Spinal cord (tissue), 10 donors: ENCODE results near the gene GREB1L. TPM values are rescaled to one million over a fixed set of nuclear protein-coding genes. Genes with fewer than 3 reads are reported as not detected.

ENCODE experiments used
- DNase-seq, 6 donors: peaks; one replicate each; pipeline versions ENCODE4 v3.0.0 to v3.0.0-alpha.2; 2013 to 2015; ENCODE audit warnings: low spot score in 6 of 6, low read depth in 4 of 6
- H3K27ac ChIP-seq: one replicate; pipeline ENCODE4 v1.5.1; 2013; ENCODE audit warnings: low read depth, low read length, control low read depth
- H3K27me3 ChIP-seq: one replicate; pipeline ENCODE4 v1.6.1; 2013; ENCODE audit warnings: low read length; ENCODE audit not compliant: control insufficient read depth, insufficient read depth
- H3K36me3 ChIP-seq: one replicate; pipeline ENCODE4 v1.6.1; 2013; ENCODE audit warnings: low read length; ENCODE audit not compliant: control insufficient read depth, insufficient read depth
- H3K4me1 ChIP-seq: one replicate; pipeline ENCODE4 v1.6.1; 2013; ENCODE audit warnings: low read length; ENCODE audit not compliant: control insufficient read depth, insufficient read depth
- H3K4me3 ChIP-seq: one replicate; pipeline ENCODE4 v1.5.1; 2013; ENCODE audit warnings: low read depth, low read length, control low read depth
- H3K9me3 ChIP-seq: one replicate; pipeline ENCODE4 v1.6.1; 2013; ENCODE audit warnings: low read length; ENCODE audit not compliant: control insufficient read depth, insufficient read depth
- WGBS: methylation state at CpG from one replicate; pipeline ENCODE4 v1.1.5; 2013; ENCODE audit warnings: missing lambda C conversion rate; ENCODE audit not compliant: insufficient coverage; 5-methylcytosine and 5-hydroxymethylcytosine counted together
- polyA plus RNA-seq, 2 donors: library from polyadenylated mRNA; unstranded; fragments of 120-200 nt; gene quantifications; one replicate each; pipeline ENCODE4 v1.2.1, GENCODE V29; 2013; ENCODE audit not compliant: insufficient read length in 2 of 2
- total RNA-seq, 2 donors: library from RNA; depleted of rRNA in 1 of 2; stranded (reverse); fragments of 120-200 nt in 1 of 2; fragments of >200 nt in 1 of 2; gene quantifications; one replicate each; pipeline versions ENCODE4 v1.2.3 to v1.2.4, GENCODE V29; 2013 to 2014
- donor health status: healthy.

The GREB1L gene
- total and polyA plus RNA-seq, 4 donors: 4.6 to 13.8 (median 6.5) TPM

DNA sequence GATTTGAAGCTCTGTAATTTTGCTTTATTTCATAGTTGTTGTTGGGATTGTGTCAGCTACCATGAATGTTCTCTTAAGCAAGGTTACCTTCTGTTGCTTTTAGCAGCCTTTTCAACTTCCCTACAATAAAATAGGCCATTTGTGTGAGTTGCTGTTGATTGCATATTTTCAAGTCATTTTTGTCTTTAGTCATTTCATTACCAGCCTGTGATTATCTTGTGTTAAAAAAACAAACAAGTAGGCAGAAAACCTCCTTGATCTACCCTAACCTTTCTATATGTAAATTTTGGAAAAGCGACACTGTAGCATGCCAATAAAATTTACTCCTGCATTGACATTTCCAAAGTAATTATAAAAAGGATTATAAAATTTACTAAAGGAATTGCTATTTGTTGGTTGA is 19.3 kb downstream of the GREB1L start:
- H3K4me3 ChIP-seq: no peak overlapping the region
- H3K27me3 ChIP-seq: no peaks in the 10 kb centered on the region
- H3K9me3 ChIP-seq: no peaks in the 10 kb centered on the region
- H3K36me3 ChIP-seq: no peaks in the 10 kb centered on the region
- DNase-seq: no peak
- H3K4me1 ChIP-seq: no peaks in the 10 kb centered on the region
- H3K27ac ChIP-seq: no peak overlapping the region
- WGBS: no CpG with 5 or more reads among the region's 1 CpG

DNA sequence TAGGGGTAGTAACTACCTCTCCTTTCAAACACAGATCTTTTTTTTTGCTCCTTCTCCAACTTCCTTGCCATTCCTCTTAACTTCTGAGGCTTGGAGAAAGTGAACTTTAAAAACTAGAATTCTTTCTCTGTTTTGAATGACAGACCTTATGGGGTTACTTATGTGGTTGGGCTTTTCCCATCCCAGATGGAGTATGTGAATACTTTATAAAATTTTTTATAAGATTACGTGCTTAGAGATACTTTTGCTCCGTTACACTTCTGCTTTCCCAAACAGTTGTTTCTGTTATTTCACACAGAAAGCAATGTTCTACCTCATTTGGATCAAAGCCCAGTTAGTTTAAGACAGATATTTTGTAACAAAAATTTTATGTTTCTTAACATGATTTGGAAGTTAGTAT is 20.2 kb downstream of the GREB1L start:
- no peak for DNase-seq
- Histone ChIP-seq H3K36me3 (no peaks in the 10 kb centered on the region), H3K4me1 (no peaks in the 10 kb centered on the region), H3K27ac (no peak overlapping the region), H3K9me3 (no peaks in the 10 kb centered on the region), H3K4me3 (no peak overlapping the region), H3K27me3 (no peaks in the 10 kb centered on the region)
- no CpG with 5 or more reads among the region's 2 CpGs for WGBS

DNA sequence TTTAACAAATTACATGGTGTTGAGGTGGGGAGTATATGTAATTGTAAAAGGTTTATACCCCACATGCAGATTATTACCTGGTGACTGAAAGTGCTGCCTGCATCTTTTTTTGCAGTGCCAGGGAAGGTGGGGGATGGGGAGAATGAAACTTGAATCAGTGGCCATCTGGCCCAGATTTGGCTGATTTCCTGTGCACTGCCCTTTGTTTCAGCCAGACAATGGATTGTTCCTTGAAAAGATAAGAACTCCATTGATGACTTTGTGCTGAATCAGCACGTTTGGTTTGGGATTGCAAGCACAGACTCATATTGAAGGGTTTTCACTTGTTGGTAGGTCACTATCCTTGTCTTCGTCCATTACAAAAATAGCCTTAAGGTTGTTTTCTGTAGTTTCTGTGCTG is 20.9 kb downstream of the GREB1L start:
- H3K4me1 ChIP-seq: no peaks in the 10 kb centered on the region
- H3K36me3 ChIP-seq: no peaks in the 10 kb centered on the region
- H3K4me3 ChIP-seq: no peak overlapping the region
- H3K9me3 ChIP-seq: no peaks in the 10 kb centered on the region
- no peaks in the 10 kb centered on the region for H3K27me3 ChIP-seq
- no peak for DNase-seq
- H3K27ac ChIP-seq: no peak overlapping the region
- WGBS: 17% methylated on average over 1 of the region's 2 CpGs

DNA sequence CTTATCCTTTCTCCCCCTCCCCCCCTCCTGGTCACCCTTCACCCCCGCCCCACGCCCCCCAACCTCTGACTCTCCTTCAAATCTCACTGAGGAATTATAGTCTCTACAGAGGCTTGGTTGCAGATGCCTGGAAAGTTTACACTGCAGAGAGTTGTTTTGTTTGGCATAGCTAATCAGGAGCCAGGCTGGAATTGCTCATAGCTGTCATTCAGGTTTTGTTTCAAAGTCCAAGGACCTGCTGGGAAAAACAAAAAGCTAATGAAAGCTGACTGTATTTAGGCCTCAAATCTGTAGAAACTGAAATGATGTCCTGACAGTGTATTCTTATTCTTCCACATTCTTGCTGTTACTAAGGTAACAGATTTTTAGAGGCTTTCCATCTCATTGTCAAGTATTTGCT is 22.6 kb downstream of the GREB1L start:
- Histone ChIP-seq H3K36me3 (no peaks in the 10 kb centered on the region), H3K27ac (no peak overlapping the region), H3K4me3 (no peak overlapping the region), H3K9me3 (no peaks in the 10 kb centered on the region), H3K27me3 (no peaks in the 10 kb centered on the region), H3K4me1 (no peaks in the 10 kb centered on the region)
- WGBS: no CpG with 5 or more reads among the region's 2 CpGs
- DNase-seq: peak in 3 of 6 donors; percentile 35 to 78 (median 72)

DNA sequence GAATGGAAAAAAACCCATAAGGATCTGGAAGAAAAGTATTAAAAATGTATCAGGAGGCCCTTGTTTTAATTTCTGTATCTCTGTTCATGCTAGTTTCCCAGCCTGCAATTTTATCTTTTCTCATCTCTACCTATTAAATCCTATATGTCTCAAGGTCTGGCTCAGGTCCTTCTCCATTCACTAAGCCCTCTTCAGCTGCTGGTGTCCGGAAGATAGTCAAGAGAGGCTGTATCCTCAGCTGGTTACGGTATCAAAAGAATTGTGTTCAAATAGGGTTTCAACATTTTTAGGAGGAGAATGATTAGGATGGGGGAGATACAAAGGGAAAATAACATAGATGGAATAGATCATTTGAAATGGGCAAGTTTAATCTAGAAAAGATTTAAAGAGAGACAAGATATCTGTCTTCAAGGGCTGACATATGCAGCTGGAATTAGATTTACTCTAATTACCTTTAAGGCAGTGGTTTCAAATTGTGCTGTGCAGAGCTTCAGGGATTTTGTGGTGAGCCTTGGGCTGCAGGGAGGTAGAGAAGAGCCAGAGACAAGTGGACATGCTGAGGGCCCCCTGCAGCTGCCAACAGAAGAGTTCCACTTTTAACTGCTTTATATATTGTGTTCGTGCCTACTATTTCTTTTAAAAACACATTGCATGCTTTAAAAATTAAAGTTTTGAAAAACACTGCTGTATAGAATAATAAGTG is 24.1 kb downstream of the GREB1L start:
- peak in 1 of 6 donors; percentile 14 for DNase-seq
- Histone ChIP-seq H3K27ac (no peak overlapping the region), H3K9me3 (no peaks in the 10 kb centered on the region), H3K36me3 (no peaks in the 10 kb centered on the region), H3K4me3 (no peak overlapping the region), H3K4me1 (no peaks in the 10 kb centered on the region), H3K27me3 (no peaks in the 10 kb centered on the region)
- 100% methylated on average over 1 of the region's 3 CpGs for WGBS

DNA sequence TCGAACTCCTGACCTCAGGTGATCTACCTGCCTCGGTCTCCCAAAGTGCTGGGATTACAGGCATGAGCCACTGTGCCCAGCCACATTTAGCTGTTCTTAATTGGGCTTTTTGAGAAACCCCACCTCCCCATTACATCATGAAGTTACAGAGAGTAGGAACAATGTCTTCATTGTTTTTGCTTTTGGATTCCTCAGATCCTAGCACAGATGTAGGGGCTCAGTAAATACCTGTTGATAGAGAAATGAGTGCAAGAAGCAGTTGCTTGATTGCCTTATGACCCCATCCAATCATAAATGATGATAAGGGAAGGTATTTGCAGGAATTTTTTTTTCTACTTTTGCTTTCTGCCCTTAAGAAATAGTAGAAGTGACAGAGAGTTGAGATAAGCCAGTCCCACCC is 25.4 kb downstream of the GREB1L start:
- Histone ChIP-seq H3K9me3 (no peaks in the 10 kb centered on the region), H3K27ac (no peak overlapping the region), H3K4me1 (no peaks in the 10 kb centered on the region), H3K27me3 (no peaks in the 10 kb centered on the region), H3K4me3 (no peak overlapping the region), H3K36me3 (no peaks in the 10 kb centered on the region)
- DNase-seq: no peak
- WGBS: 82% methylated on average over 2 of the region's 2 CpGs

DNA sequence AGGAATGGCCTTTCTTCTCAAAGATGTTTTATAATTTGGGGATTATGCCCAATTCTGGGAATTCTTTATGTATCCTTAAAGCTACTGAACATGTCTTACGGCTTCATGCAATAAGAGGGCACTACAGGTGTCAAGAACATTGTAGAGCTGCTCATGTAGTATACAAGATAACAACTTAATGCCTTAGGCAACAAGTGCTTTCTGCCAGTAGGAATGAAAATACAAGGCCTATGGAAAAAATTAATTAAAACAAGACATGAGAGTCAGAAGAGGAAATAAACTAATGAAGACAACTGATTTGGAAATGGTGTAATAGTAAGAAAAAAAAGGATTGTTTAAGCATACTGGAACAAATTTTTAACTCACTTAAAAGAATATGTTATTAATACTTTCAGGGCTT is 27.3 kb downstream of the GREB1L start:
- Histone ChIP-seq H3K4me1 (no peaks in the 10 kb centered on the region), H3K27me3 (no peaks in the 10 kb centered on the region), H3K4me3 (no peak overlapping the region), H3K36me3 (no peaks in the 10 kb centered on the region), H3K27ac (no peak overlapping the region), H3K9me3 (no peaks in the 10 kb centered on the region)
- no CpG with 5 or more reads among the region's 1 CpG for WGBS
- no peak for DNase-seq

DNA sequence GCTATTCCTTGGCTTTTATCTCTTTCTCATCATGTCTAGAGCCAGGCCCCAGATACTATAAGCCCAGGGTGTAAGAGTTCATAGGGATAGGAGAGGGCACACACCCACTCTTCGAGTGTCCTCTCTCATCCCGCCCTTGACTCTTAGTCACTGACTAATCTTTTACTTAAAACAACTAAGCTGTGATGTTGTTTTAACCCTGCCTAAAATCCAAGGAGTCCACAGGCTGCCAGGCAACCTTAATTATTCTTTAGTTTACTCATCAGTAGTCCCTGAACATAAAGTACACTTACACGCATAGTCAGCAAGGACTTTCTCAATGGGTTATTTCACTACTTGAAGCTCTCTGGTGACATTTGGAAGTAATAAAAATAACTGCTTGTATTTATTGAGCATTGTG is 28.4 kb downstream of the GREB1L start:
- WGBS: no CpG with 5 or more reads among the region's 3 CpGs
- Histone ChIP-seq H3K9me3 (no peaks in the 10 kb centered on the region), H3K4me1 (no peaks in the 10 kb centered on the region), H3K36me3 (no peaks in the 10 kb centered on the region), H3K4me3 (no peak overlapping the region), H3K27ac (no peak overlapping the region), H3K27me3 (no peaks in the 10 kb centered on the region)
- DNase-seq: peak in 1 of 6 donors; percentile 20

DNA sequence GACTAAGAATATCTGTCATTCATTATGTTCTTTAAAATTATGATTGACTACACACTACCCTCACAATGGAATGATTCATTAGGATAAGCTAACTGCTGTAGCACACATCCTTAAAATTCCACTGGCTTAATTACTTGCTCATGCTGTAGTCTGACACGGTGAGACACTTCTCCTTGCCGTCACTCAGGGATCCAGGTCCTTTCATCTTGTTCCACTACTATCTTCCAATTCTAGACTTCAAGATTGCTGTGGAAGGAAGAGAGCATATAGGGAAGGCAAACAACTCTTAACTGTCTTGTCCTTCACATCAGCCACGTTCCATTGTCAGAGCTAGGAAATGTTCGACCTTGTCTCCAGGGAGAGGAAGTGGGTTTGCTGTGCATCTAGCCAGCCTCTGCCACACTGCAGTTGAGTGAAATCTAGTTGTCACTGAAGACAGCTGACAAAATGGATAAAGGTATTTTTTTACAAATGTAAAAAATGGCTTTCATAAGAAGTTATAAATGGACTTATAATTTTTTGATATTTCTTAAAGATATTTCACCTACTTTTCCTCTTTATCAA is 30.1 kb downstream of the GREB1L start:
- no peaks in the 10 kb centered on the region for H3K27me3 ChIP-seq
- no peak overlapping the region for H3K4me3 ChIP-seq
- H3K9me3 ChIP-seq: no peaks in the 10 kb centered on the region
- WGBS: no CpG with 5 or more reads among the region's 4 CpGs
- no peak overlapping the region for H3K27ac ChIP-seq
- H3K4me1 ChIP-seq: no peaks in the 10 kb centered on the region
- no peaks in the 10 kb centered on the region for H3K36me3 ChIP-seq
- DNase-seq: no peak

DNA sequence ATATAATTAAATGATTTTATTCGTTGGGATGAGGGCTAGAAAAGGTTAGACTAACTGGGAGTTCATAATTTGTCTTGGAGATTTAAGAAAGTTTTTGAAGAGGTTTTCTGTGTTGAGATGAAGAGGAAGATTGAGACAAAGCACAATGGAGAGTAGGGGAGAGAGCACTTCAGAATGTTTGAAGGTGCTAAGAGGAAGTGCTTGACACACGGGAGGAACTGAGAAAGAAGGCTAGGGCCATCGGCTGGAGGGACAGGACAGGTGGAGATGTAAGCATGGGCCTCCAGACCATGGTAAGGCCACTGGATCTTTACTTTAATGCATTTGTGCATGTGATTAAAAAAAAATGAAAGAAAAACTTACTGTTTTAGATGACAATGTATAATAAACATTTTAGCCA is 31.5 kb downstream of the GREB1L start:
- 75% methylated on average over 2 of the region's 3 CpGs for WGBS
- no peak for DNase-seq
- Histone ChIP-seq H3K4me3 (no peak overlapping the region), H3K36me3 (no peaks in the 10 kb centered on the region), H3K27me3 (no peaks in the 10 kb centered on the region), H3K9me3 (no peaks in the 10 kb centered on the region), H3K4me1 (no peaks in the 10 kb centered on the region), H3K27ac (no peak overlapping the region)
